Prostate gland (tissue), 2 donors: ENCODE measurements around the gene GHRL.

Experiments
- POLR2A ChIP-seq: fragments of 450-650 bp; IDR thresholded peaks from one replicate; pipeline ENCODE4 v1.6.1; 2016; ENCODE audit warnings: antibody characterized with exemption, mild to moderate bottlenecking
- TF ChIP-seq, protein P1 (sequence below), 4 experiments: fragments of 200-600 bp in 2 of 4; fragments of 450-650 bp in 2 of 4; sonication (generic) in 2 of 4; IDR thresholded peaks; 1 replicate in 3 of 4; 2 replicates in 1 of 4; pipeline ENCODE4 v1.5.1; 2016 to 2019; ENCODE audit warnings: antibody characterized with exemption in 4 of 4, mild to moderate bottlenecking in 2 of 4, moderate library complexity in 2 of 4

GRCh38 chr3:10310578-10310977, 17.8 kb upstream of the GHRL start:
- TF ChIP-seq, protein P1, sequence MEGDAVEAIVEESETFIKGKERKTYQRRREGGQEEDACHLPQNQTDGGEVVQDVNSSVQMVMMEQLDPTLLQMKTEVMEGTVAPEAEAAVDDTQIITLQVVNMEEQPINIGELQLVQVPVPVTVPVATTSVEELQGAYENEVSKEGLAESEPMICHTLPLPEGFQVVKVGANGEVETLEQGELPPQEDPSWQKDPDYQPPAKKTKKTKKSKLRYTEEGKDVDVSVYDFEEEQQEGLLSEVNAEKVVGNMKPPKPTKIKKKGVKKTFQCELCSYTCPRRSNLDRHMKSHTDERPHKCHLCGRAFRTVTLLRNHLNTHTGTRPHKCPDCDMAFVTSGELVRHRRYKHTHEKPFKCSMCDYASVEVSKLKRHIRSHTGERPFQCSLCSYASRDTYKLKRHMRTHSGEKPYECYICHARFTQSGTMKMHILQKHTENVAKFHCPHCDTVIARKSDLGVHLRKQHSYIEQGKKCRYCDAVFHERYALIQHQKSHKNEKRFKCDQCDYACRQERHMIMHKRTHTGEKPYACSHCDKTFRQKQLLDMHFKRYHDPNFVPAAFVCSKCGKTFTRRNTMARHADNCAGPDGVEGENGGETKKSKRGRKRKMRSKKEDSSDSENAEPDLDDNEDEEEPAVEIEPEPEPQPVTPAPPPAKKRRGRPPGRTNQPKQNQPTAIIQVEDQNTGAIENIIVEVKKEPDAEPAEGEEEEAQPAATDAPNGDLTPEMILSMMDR (IDR thresholded peaks at IDR 0.05): no peak
- no peak for TF ChIP-seq POLR2A
